NCI-H1436 treated with DMSO at 0.1 percent for 48 hours (cell line): Measurements from ENCODE around the gene GAL.
"Not testable (repeated sequence)": the region's sequence is repeated elsewhere in the genome, so short reads cannot be mapped to it uniquely, and the experiment has no call there.

Experiments used
- DNase-seq: peaks from one replicate; lab custom pipeline; 2025; lab: John Stamatoyannopoulos, UW

GAL gene, protein sequence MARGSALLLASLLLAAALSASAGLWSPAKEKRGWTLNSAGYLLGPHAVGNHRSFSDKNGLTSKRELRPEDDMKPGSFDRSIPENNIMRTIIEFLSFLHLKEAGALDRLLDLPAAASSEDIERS

DNA sequence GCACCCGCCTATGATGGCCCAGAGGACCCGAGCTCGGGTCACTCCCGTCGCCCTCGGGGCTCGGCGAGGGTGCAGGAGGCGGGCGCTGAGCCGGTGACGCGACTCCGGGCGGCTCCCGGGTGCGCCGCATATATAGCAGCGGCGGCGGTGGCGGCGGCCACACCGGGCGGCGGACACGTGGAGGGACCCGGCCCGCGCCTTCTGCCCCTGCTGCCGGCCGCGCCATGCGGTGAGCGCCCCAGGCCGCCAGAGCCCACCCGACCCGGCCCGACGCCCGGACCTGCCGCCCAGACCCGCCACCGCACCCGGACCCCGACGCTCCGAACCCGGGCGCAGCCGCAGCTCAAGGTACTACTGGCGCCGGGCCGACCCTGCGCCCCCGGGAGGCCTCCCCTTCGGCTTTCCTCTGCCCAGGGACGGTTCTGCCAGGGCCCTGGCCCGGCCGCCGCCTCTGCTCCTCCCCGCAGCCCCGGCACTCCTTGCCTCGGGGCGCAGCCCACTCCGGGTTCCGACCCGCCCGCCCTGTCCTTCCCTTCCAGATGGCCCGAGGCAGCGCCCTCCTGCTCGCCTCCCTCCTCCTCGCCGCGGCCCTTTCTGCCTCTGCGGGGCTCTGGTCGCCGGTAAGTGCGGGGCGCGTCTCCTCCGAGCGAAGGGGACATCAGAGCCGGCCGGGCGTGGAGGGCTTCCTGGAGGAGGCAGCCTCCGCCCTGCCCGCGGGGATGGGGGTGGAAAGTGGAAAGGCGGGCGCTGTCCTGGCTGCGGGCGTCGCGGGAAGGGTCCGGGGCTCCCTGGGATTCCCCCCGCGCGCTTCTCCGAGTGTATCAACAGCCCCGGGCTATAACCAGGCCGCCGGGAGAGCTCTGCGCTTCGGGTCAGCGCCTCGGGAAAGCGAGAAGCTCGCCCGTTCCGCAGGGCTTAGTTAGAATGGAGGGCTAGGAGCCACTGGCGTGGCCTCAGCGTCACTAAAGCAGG is at the start of gene GAL:
TSS of gene GAL (plus strand) at position 160 of the 972 bp plus-strand sequence. CDS start at position 540, 380 bp downstream.
- no peak for DNase-seq

DNA sequence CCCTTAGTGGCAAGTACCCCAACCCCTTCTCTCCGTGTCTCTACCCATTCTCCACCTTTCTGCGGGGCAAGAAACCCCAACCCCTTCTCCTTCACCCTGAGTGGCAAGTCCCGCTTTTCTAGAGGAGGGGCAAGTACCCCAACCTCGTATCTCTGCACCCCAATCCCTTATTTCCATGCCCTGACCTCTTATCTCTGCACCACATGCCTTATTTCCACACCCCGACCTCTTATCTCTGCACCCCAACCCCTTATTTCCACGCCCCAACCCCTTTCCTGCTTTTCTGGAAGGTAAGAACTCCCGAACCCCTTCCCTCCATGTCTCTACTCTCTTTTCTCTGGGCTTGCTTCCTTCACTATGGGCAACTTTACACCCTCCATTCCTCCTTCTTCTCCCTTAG is 49.7 kb upstream of the GAL start:
- not testable (repeated sequence) for DNase-seq

DNA sequence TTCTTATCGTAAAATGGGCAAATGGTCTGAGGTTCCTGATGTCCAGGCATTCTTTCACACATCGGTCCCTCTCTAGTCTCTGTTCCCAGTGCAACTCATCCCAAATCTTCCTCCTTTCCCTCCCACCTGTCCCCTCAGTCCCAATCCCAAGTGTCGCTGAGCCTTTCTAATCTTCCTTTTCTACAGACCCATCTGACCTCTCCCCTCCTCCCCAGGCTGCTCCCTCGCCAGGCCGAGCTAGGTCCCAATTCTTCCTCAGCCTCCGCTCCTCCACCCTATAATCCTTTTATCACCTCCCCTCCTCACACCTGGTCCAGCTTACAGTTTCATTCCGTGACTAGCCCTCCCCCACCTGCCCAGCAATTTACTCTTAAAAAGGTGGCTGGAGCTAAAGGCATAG is 49.2 kb upstream of the GAL start:
- DNase-seq: not testable (repeated sequence)

DNA sequence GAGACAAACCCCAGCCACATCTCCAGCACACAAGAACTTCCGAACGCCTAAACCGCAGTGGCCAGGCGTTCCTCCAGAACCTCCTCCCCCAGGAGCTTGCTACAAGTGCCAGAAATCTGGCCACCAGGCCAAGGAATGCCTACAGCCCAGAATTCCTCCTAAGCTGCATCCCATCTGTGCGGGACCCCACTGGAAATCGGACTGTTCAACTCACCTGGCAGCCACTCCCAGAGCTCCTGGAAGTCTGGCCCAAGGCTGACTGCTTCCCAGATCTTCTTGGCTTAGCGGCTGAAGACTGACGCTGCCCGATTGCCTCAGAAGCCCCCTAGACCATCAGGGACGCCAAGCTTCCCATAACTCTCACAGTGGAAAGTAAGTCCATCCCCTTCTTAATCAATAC is 48.5 kb upstream of the GAL start:
- not testable (repeated sequence) for DNase-seq

DNA sequence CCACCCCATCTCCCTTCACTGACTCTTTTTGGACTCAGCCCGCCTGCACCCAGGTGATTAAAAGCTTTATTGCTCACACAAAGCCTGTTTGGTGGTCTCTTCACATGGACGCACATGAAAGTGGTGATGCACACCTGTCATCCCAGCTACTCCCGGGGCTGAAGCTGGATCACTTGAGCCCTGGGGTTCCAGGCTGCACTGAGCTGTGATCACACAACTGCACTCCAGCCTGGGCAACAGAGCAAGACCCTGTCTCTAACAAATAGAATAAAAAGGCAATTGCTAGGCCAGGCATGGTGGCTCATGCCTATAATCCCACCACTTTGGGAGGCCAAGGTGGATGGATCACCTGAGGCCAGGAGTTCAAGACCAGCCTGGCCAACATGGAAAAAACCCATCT is 45.0 kb upstream of the GAL start:
- DNase-seq: not testable (repeated sequence)

DNA sequence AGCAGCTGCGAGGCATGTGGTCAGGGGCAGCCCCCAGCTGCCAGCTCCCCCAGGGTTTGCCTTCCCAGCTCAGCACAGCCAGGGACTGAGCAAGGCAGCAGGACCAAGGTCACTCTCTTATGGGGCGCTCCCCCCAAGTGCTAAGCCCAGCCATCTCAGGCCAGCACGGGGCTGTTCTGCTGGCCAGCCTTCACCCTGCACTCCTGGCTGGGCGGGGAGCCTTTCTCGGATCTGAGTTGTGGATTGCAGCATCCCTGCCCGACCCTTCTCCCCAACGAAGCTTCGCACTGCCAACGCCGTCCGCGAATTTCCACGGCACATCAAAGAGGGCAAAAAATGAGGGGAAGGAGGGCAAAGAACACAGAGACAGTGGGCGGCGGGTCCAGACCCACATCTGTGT is 42.5 kb upstream of the GAL start:
- DNase-seq: no peak

DNA sequence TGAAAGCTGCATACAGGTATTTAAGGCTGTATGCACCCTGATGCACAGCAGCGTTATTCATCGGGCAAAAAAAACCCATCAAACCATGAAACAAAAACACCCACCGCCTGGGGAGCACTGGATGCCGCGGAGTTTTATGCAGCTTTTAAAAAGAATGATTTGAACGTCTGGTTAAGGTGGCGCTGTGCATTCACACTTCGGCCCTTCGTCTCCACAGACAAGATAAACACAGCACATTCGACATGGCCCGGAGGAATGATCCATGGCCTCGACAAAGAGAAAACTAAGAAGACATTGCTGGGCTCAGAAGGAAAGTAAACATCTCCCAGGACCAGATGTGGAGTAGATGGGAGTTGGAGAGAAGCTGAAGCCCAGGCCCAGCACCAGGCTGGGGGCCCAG is 40.8 kb upstream of the GAL start:
- no peak for DNase-seq

DNA sequence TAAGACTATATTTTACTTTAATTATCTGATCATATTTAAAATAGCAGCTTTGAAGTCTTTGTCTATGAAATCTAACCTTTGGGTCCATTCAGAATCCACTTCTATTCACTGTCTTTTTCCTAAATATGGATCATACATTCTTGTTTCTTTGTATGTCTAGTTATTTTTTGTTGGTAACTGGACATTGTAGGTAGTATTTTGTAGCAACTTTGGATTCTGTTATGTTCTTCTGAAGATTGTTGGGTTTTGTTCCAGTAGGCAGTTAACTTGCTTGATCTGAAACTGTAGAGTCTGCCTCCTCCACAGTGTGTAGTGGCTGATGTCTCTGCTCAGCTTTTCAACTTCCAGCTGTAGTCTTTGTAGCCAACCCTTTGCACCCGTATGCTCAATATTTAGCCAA is 37.5 kb upstream of the GAL start:
- DNase-seq: no peak

DNA sequence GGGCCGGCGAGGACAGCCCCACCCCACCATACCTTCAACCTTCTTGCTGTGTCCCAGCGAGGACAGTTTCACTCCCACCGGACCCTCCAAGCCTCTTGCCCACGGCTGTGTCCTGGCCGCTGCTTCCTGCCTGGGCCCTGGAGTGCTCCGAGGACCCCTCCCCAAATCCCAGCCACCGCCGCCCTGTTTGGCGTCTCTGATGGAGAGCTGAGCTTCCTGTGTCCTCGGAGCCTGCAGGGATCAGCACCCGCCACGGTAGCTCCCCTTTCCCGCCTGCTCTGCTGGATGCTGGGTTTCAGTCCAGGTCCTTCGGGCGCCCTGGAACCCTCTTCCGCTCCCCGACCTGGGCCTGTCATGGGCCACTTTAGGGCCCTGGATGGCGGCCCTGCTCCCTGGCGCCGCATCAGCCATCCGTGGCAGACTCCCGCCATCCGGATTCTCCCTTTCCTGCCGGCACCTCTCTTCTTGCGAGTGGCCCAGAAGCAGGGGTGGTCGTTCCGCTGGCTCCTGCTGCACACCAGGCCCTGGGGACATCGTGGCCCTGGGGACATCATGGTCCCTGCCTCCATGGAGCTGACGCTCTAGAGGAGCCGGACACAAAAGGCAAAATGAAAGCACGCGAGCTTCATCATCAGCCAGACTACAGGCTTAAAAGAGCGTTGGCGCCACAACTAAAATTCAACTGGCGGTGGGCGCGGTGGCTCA is 34.3 kb upstream of the GAL start:
- no peak for DNase-seq

DNA sequence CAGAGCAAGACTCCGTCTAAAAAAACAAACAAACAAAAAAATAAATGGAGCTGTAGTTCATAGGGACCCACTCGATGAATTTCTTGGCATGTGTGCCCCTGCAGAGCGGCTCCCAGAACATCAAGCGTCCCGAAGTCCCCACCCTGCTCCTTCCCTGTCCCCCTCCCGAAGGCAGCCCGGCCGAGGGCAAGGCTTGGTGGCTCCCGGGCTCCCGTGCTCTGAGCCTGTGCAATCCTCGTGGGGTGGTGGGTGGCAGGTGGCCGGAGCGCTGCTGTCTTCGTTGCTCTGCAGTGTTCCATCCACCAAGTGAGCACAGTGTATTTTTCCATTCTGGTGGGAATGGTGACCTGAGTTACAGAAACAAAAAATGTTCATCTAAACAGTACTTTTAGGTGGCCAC is 33.5 kb upstream of the GAL start:
- no peak for DNase-seq

DNA sequence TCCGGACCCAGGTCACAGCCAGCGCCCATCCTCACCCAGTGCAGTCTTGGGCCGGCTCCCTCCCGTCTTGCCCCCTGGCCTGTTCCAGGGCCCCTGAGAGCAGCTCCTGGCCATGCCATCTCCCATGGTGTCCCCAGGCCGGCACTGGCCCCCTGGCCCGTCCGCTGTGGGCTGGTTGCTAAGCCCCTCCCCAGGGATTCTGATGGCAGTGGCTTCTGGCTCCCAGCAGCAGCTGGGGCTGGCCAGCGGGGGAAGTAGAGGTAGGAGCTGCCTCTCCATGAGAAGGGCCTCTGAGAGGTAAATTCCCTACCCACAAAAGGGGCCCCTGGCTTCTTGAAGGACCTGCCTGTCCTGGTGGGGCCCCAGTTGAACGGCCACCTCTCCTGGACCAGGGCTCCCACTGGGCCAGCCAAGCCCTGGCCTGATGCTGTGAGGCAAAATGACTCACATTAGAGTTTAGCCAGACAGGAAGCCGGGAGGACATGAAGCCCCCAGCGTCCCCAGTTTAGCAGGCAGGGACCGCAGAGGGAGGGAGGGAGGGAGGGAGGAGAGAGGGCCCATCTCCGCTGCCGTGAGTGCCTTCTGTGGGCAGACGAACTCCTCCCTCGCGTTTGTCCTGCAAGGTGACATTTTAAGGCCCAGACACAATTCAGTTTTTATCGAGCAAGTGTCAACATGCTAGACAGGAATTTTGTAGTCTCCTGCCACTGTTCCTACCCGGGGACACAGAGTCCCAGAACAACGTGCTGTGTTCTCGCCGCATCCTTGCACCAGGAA is 32.9 kb upstream of the GAL start:
- no peak for DNase-seq

DNA sequence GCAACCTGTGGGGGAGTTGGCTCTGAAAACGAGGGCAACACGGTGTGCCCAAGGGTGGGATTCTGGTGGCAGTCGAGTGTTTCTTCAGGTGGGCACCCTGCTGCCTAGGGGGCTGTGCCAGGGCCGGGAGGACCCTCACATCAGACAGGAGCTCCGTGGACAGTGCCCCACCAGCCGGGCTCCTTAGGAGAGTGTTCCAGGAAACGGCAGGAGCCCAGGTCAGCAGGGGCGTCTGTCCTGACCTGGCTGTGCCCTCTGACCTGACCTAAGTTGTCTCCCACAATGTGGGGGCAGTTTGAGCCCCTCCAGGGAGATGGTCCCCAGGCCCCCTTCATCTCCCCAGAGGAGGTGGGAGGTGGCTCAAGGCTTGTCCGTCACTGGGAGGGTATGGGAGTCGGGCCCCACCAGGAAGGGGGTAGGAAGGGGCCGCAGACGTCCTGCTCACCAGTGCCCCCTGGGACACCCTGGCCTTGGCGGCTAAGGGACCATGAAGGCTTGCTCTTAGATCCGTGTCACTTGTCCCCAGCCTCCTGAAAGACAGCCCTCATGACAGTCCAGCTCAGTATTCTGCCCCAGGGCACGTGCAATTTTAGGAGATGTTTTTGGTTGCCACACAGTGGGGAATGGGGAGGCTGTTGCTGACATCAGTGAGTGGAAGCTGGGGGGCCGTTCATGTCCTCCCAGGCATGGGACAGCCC is 32.2 kb upstream of the GAL start:
- no peak for DNase-seq

DNA sequence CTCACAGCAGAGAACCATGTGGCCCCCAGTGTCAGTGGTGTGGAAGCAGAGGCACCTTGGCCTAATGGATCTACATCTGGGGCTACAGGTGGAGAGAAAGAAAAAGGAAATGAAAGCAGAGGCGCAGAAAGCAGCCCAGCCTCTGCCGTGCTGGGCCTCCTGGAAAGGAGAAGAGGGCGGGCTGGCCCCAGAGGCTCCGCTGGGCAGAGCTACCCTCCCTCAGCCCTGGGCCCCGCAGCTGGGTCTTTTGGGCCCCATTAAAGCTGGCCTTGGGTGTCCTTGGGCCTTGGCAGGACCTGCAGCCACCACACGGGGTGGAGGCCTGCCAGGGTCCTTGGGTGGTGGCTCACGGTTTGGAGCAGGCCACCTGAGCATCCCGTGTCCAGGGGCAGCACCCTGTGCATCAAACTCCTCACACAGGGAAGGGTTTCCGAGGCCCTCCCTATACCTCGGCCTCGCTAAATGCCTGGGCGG is 31.6 kb upstream of the GAL start:
- DNase-seq: no peak

DNA sequence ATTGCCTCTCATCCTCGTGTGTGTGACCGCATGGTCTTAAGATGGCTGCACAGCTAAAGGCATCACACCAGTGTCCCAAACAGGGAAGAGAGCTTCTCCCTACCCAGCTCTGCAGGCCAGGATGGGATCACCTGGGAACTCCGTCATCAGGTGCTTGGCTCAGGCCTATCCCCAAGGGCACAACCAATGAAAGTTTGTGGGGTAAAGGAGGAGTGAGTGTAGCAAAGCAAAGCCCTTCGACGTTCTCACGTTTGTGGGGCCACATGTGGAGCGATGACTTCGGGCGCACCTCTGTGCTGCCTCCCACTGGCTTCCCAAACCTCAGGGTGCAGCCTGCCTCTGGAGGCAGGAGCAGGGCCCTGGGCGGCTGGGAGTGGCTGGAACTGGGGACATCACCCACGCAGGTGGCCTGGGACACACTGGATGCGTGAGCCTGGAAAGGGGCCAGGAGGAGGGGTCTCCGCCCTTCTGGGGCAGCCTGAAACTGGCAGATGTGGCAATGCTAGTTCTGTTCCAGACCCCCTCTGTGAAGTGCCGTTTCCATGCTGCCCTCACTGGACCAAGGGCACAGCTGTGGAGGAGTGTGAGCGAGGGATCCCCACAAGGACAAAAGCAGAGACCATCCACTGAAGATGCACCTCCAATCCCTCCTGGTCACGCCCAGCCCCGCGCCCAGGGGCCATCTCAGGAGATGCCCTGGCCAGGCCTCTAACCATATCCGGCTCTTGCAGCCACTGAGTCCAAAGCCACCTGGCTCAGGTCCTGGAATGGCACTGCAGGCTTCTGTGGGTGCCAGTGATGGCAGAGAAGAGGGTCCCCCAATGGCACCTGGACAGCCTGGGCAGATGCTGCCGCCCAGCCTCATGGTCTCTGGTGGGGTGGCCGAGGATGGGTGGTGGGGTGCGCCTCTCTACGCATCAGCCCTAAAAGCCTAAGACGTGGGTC is 30.6 kb upstream of the GAL start:
- DNase-seq: no peak

DNA sequence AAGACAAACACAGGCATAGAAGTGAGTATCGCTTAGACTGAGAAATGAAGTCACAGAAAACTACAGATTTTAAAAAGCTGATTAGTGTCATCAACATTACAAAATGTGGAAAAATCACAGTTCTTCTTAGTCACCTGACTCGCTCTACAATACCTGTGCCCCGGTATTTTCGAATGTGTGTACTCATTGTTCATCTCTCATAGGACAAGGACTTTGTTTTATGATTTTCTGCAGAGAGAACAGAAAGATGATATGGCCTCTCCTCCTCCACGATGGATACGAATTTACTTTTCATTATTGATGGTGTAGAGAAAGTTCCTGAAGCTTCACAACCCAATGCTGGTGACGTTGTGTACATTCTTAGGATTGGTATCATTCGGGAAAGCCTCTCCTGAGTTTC is 29.4 kb upstream of the GAL start:
- DNase-seq: no peak

DNA sequence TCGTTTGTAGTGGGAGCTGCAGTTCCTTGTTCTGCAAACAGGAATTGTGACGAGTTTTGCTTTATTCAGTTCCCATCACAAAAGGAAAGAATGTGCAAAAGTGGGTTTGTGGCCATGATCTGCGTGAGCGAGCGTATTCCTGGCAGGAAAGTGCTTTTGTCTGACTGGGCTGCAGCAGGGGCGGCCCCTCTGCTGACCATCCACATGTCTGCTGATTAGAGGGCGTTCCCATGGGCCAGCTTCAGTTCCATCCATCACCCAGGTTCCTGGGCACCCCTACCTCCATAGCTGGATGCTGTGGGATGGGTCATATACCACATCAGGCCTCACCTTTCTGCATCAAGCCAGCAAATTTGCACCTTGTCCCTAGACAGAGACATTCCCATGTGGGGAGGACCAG is 28.9 kb upstream of the GAL start:
- no peak for DNase-seq

DNA sequence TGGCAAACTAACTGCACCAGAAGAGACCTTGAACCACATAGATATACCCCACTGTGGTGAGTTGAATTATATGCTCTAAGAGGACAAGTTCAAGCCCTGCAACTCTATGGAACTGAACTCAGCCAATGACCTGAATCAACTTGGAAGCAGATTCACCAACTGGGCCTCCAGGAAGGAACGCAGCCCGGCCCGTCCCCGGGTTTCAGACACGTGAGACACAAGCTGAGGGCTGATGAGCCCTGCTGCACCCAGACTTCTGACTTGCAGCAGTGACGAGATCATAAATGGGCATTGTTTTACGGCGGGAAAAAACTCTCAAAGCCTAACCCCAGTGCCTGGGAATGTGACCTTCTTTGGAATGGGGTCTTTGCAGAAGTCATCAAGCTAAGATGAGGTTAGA is 28.5 kb upstream of the GAL start:
- no peak for DNase-seq

DNA sequence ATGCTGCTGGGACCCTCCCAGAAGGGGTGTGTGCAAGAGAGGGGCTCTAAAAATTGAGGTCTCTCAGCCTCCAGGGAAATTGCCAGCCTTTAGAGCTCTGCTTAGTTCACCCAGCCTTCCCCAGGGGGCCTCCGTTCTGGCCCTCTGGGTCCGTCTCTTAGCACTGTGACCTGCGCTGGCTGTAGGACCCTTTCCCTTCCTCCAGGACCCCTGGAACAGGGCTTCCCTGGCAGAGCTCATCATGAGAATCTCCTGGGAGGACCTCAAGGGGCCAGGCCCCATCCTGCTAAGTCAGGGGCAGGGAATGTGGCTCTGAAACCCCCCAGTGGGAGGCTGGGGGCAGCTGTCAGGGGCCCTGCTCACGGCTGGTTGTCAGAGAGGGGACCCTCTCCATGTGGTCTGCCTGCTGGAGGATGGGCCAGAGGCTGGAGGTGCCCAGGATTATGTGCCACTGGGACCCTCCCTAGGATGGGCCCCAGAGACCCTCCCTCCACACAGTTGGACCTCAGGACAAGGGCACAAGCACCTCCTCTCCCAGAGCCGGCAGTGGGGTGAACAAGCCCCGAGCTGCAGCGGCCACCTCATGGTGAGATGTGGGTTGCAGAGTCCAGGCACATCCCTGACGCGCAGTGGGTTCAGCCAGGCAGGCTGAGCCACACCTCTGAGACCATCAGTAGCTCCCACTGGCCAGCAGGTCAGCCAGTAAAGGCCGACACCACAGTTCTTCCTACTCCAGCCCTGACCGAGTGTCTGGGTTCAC is 27.1 kb upstream of the GAL start:
- DNase-seq: no peak

DNA sequence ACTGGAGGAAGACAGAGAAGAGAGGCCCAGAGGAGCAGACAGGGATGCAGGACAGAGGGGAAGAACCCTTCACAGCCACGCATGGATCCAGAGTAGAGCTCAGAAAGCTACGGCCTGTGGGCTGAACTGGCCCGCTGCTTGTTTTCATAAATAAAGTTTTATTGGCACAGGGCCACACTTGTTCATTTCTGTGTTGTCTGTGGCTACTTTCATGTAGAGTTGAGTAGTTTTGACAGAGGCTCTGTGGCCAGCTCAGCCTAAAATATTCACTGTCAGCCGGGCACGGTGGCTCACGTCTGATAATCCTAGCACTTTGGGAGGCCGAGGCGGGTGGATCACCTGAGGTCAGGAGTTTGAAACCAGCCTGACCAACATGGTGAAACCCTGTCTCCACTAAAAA is 26.2 kb upstream of the GAL start:
- DNase-seq: no peak

DNA sequence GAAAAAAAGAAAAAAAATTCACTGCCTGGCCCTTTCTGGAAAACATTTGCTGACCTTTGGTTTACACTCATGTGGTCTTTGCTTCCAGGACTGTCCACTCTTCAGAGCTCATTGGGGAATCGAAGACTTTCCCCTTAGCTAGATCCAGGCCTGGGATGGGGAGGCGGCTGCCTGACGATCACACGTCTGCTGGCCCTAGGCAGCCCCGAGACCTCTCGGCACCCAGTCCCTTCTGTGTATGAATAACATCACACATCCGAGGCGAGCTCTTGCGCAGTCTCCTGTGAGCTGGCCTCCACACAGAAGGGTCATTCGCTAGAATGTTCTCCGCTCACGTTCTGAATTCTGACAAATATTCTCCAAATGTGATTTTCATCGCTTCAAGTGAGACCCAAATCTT is 25.7 kb upstream of the GAL start:
- DNase-seq: no peak
